Dedifferentiated amniotic fluid mesenchymal stem cell (primary cell): ENCODE data around the gene LGALS3BP.
"Not testable (repeated sequence)": the region's sequence is repeated elsewhere in the genome, so short reads cannot be mapped to it uniquely, and the experiment has no call there.

Experiments used
- DNase-seq: peaks from one replicate; pipeline ENCODE4 v3.0.0-alpha.2; 2016; ENCODE audit errors: extremely low spot score

Gene LGALS3BP, protein sequence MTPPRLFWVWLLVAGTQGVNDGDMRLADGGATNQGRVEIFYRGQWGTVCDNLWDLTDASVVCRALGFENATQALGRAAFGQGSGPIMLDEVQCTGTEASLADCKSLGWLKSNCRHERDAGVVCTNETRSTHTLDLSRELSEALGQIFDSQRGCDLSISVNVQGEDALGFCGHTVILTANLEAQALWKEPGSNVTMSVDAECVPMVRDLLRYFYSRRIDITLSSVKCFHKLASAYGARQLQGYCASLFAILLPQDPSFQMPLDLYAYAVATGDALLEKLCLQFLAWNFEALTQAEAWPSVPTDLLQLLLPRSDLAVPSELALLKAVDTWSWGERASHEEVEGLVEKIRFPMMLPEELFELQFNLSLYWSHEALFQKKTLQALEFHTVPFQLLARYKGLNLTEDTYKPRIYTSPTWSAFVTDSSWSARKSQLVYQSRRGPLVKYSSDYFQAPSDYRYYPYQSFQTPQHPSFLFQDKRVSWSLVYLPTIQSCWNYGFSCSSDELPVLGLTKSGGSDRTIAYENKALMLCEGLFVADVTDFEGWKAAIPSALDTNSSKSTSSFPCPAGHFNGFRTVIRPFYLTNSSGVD

GRCh38 chr17:78979780-78980623 lies at the start of gene LGALS3BP:
LGALS3BP (minus strand) TSS chr17:78979923; CDS start chr17:78977191, 2,732 bp downstream.
- DNase-seq: peak; percentile 45

GRCh38 chr17:79028496-79029326 lies 49.0 kb upstream of the LGALS3BP start:
- DNase-seq: no peak

- no peak for DNase-seq
Observed at GRCh38 chr17:79027925-79028491, 48.3 kb upstream of the LGALS3BP start.

DNA sequence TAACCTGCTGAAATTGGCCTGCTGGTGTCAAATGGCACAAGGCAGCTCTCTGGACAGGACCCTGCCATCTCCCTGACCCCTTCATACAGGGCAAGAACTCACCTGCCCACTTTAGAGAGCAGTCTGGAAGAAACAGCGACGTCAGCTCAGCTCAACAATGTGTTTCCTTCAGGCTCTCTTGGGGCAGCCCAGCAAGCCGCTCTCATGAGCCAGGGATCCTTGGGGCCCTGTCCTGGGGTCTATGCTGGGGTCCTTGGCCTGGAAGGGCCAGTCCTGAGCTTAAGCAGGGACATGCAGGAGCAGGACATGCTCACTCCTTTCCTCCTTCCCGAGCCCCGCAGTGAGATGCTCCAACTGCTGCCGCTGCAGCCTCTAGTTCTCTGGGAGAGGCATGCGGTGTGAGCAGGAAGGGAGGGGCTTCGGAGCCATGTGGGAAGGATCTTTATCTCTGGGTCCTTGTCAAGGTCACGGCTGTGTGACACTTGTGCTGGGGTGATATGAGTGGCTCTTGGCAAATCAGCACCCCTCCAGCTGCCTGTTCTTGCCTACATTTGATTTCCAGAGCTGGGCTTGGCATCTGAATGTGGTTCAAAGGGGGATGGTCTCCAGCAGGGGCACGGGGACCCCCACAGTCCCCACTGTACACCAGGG lies 47.7 kb upstream of the LGALS3BP start:
- no peak for DNase-seq

DNA sequence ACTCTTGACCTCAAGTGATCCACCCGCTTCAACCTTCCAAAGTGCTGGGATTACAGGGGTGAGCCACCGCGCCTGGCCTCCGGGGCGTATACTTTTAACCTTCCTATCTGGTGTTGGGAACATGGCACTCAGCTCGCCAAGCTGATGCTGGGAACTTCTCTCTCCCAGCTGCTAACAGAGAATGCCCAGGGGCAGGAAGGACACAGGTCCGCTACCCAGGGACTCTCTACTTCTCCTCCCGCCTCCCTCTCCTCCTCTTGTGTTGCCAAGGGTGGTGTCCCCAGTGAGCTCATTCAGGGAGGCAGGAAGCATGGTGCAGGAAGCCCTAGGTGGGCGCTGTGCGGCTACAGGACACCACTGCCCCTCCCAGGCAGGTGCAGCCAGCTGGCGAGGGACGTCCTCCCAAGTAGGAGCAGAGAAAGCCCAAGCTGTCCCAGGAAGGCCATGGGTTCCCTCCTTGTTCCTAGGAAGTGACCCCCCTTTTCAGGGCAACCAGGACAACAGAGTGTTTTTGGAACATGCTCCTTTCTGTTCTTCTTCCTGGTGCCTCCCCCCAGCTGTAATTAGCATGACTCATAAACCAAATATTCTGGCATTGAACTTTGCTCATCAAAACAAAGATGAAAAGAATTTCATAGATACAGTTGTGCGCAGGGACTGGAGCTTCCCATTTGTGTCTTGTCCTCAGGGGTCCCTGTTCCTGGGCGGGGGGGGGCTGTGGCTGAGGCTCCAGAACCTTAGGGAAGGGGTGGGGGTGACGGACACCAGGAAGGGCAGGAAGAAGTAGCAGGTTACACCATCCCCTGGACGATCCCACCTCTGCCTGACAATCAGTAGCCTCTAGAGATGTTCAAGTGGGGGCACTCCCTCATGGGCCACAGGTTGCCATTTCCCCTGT lies 46.9 kb upstream of the LGALS3BP start:
- DNase-seq: no peak

DNA sequence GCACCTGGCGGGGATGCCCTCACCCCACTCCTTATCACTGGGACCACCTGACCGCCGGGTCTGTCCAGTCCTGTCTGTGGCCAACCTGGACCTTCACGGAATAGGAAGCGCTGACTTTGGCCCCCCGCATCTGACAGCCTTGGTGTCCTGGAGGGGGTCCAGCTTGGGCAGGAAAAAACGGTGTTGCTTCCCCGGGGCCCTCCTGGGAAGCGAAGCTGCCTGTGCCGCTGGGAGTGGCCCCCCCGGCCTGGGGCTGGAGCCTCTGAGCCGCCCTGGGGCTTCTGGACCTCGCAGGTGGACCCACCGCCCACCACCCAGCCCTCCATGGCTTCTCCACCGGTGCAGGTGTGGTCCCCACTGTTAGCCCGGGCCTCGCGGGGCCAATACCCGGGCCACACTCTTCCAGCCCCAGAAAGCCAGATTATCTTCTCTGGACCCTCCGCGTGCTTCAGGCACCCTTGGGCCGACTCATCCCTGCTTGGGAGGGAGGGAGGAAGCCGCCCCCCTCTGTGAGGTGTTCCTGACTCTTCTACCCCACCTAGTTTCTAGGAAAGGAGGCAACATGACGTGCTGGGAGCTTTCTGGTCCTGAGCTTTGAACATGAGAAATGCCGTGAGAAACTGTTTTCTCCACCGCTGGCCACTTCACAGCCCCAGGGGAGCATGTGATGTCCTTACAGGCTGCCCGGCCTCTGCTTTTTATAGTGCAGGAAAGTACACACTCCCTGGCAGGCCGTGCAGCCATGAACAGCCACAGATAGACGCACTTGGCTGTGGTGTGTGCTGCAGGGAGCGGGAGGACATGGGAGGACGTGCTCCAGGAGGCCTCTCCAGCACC lies 45.4 kb upstream of the LGALS3BP start:
- no peak for DNase-seq

- DNase-seq: no peak
Observed at GRCh38 chr17:79023886-79024771, 44.4 kb upstream of the LGALS3BP start, which contains the start of gene C1QTNF1. C1QTNF1 (plus strand) TSS chr17:79024169; CDS start chr17:79043969, 19,800 bp downstream.

DNA sequence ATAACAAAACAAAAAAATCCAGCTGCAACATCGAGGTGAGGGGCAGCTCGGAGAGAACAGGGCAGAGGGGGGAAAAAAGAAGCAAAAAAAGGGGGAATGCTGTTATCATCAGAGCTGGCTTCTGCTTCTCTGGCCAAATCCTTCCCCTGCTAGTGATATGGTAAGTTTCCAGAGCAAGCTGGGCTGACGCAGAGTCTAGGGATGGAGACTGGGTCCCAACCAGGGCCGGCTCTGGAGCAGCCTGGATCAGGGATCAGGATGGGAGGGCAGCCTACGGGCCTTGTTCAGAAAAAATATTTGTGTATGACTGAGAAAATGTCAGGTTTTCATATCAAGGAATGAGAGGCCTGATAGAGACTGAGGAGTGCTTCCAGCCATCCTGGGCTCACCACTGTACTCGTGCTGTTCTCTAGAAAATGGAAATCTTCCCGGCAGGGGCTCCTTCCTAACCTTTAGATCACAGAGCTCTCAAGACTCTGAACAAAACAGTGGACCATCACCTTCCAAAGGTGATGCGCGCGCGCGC lies 43.5 kb upstream of the LGALS3BP start:
- no peak for DNase-seq

- no peak for DNase-seq
Observed at GRCh38 chr17:79022507-79022991, 42.8 kb upstream of the LGALS3BP start.

GRCh38 chr17:79021929-79022328 lies 42.2 kb upstream of the LGALS3BP start:
- not testable (repeated sequence) for DNase-seq

- no peak for DNase-seq
Observed at GRCh38 chr17:79020631-79021301, 41.0 kb upstream of the LGALS3BP start.

- peak; percentile 60 for DNase-seq
Observed at GRCh38 chr17:79019632-79020584, 40.2 kb upstream of the LGALS3BP start.

- no peak for DNase-seq
Observed at GRCh38 chr17:79019261-79019631, 39.5 kb upstream of the LGALS3BP start.

DNA sequence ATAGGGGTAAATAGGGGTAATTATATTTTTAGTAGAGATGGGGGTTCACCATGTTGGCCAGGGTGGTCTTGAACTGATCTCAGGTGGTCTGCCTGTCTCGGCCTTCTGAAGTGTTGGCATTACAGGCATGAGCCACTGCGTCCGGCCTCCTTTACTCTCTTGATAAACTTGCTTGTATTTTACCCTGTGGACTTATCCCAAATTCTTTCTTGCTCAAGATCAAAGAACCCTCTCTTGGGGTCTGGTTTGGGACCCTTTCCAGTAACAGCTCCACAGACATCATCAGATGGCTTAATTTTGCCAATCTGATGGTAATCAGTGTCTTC lies 38.6 kb upstream of the LGALS3BP start:
- DNase-seq: no peak

GRCh38 chr17:79017546-79018369 lies 38.0 kb upstream of the LGALS3BP start:
- DNase-seq: no peak
